HepG2 (cell line): Measurements from ENCODE around the gene TMEM141. TPM values are rescaled to one million over a fixed set of nuclear protein-coding genes. Genes with fewer than 3 reads are reported as not detected.

ENCODE experiments used
- BORCS8-MEF2B ChIP-seq: sonication (generic); formaldehyde crosslinking; IDR thresholded peaks from 2 replicates; pipeline ENCODE4 v1.8.0; 2022; ENCODE audit warnings: mild to moderate bottlenecking, missing genetic modification reagents
- CCAR2 ChIP-seq: fragments of 200-400 bp; formaldehyde crosslinking; optimal IDR thresholded peaks from 2 replicates; pipeline ENCODE3; 2018; ENCODE audit warnings: low read depth, mild to moderate bottlenecking, low read length, moderate library complexity
- EP300 ChIP-seq, 3 experiments: sonication (generic) in 1 of 3; formaldehyde crosslinking in 1 of 3; IDR thresholded peaks; 2 replicates each; pipeline versions ENCODE4 v1.5.1 to v1.6.1; 2011 to 2020; ENCODE audit warnings: low read depth in 2 of 3, low read length in 2 of 3, borderline replicate concordance in 1 of 3, improper control_type of control experiment in 1 of 3, mild to moderate bottlenecking in 1 of 3, missing genetic modification reagents in 1 of 3, moderate library complexity in 1 of 3
- HNRNPLL ChIP-seq: fragments of 200-400 bp; formaldehyde crosslinking; IDR thresholded peaks from 2 replicates; pipeline ENCODE4 v1.6.1; 2017; ENCODE audit warnings: mild to moderate bottlenecking, low read depth, low read length; ENCODE audit not compliant: poor library complexity, severe bottlenecking
- JARID2 ChIP-seq: sonication (generic); formaldehyde crosslinking; IDR thresholded peaks from 2 replicates; pipeline ENCODE4 v1.8.1; 2023; ENCODE audit warnings: missing genetic modification reagents, inconsistent platforms; ENCODE audit not compliant: insufficient replicate concordance
- MBD4 ChIP-seq: IDR thresholded peaks from 2 replicates; pipeline ENCODE4 v1.6.1; 2012; ENCODE audit warnings: low read length, inconsistent platforms, borderline replicate concordance
- MED8 ChIP-seq: sonication (generic); formaldehyde crosslinking; IDR thresholded peaks from 2 replicates; pipeline ENCODE4 v1.8.1; 2023; ENCODE audit warnings: mild to moderate bottlenecking, missing genetic modification reagents; ENCODE audit not compliant: insufficient replicate concordance
- NR2C2 ChIP-seq: sonication (generic); formaldehyde crosslinking; IDR thresholded peaks from 2 replicates; pipeline ENCODE4 v1.4.0; 2020; ENCODE audit warnings: missing genetic modification reagents, mild to moderate bottlenecking, moderate library complexity, borderline replicate concordance
- POLR2A ChIP-seq, 2 experiments: IDR thresholded peaks; 2 replicates each; pipeline ENCODE4 v1.6.1; 2011; ENCODE audit warnings: low read depth in 2 of 2, low read length in 2 of 2, mild to moderate bottlenecking in 1 of 2, moderate library complexity in 1 of 2; ENCODE audit not compliant: insufficient read depth in 1 of 2
- ZMAT3 ChIP-seq: sonication (generic); formaldehyde crosslinking; conservative IDR thresholded peaks from 2 replicates; pipeline ENCODE4 v1.7.0; 2021; ENCODE audit warnings: missing genetic modification reagents
- ZNF292 ChIP-seq: sonication (generic); formaldehyde crosslinking; IDR thresholded peaks from 2 replicates; pipeline ENCODE4 v1.8.1; 2022; ENCODE audit warnings: mild to moderate bottlenecking, low read depth, missing genetic modification reagents, borderline replicate concordance
- ZNF619 ChIP-seq: sonication (generic); formaldehyde crosslinking; IDR thresholded peaks from 2 replicates; pipeline ENCODE4 v1.4.0; 2020; ENCODE audit warnings: mild to moderate bottlenecking, missing genetic modification reagents
- ZNF720 ChIP-seq: sonication (generic); formaldehyde crosslinking; IDR thresholded peaks from 2 replicates; pipeline ENCODE4 v1.4.0; 2020; ENCODE audit warnings: missing genetic modification reagents
- ZNF737 ChIP-seq: sonication (generic); formaldehyde crosslinking; IDR thresholded peaks from 2 replicates; pipeline ENCODE4 v1.5.0; 2020; ENCODE audit warnings: missing genetic modification reagents, mild to moderate bottlenecking, borderline replicate concordance
- ZNF766 ChIP-seq: sonication (generic); formaldehyde crosslinking; IDR thresholded peaks from 2 replicates; pipeline ENCODE4 v1.5.0; 2020; ENCODE audit warnings: missing genetic modification reagents, borderline replicate concordance
- polyA plus RNA-seq, 8 experiments: library from polyadenylated mRNA; depleted of rRNA in 3 of 8; stranded (reverse) in 7 of 8; unstranded in 1 of 8; fragments of >200 nt; fragmentation: Illumina TruSeq in 4 of 8; extraction: Trizol in 4 of 8; gene quantifications; 2 replicates each; pipeline versions ENCODE4 v1.2.1 to v1.2.3, GENCODE V29; 2011 to 2016; ENCODE audit warnings: low read depth in 4 of 8, missing spikeins in 1 of 8, mixed read lengths in 1 of 8; ENCODE audit not compliant: insufficient read depth in 1 of 8
- total RNA-seq, 5 experiments: library from RNA; depleted of rRNA; stranded (reverse); fragments of >200 nt; fragmentation: Illumina TruSeq; extraction: Trizol; gene quantifications; 2 replicates each; pipeline ENCODE4 v1.2.3, GENCODE V29; 2016; ENCODE audit warnings: low read depth in 1 of 5
- TF ChIP-seq, protein P1 (sequence below): IDR thresholded peaks from 2 replicates; pipeline ENCODE4 v1.6.1; 2012; ENCODE audit warnings: inconsistent platforms
- TF ChIP-seq, protein P2 (sequence below): sonication (generic); formaldehyde crosslinking; IDR thresholded peaks from 2 replicates; pipeline ENCODE4 v1.8.1; 2023; ENCODE audit warnings: missing genetic modification reagents, inconsistent platforms, borderline replicate concordance
- TF ChIP-seq, protein P3 (sequence below): sonication (generic); formaldehyde crosslinking; IDR thresholded peaks from 2 replicates; pipeline ENCODE4 v1.4.0; 2020; ENCODE audit warnings: missing genetic modification reagents
- TF ChIP-seq, protein P4 (sequence below): sonication (generic); formaldehyde crosslinking; conservative IDR thresholded peaks from 2 replicates; pipeline ENCODE4 v1.8.0; 2022; ENCODE audit warnings: missing genetic modification reagents
- TF ChIP-seq, protein P5 (sequence below): sonication (generic); formaldehyde crosslinking; IDR thresholded peaks from 2 replicates; pipeline ENCODE4 v1.5.0; 2020; ENCODE audit warnings: mild to moderate bottlenecking, missing genetic modification reagents, moderate library complexity

TMEM141 gene
- total and polyA plus RNA-seq, 2 of the 13 experiments (the other 11 are each of a cell fraction or from before 2014, with no cell fraction given): 81.0 to 202 TPM

DNA sequence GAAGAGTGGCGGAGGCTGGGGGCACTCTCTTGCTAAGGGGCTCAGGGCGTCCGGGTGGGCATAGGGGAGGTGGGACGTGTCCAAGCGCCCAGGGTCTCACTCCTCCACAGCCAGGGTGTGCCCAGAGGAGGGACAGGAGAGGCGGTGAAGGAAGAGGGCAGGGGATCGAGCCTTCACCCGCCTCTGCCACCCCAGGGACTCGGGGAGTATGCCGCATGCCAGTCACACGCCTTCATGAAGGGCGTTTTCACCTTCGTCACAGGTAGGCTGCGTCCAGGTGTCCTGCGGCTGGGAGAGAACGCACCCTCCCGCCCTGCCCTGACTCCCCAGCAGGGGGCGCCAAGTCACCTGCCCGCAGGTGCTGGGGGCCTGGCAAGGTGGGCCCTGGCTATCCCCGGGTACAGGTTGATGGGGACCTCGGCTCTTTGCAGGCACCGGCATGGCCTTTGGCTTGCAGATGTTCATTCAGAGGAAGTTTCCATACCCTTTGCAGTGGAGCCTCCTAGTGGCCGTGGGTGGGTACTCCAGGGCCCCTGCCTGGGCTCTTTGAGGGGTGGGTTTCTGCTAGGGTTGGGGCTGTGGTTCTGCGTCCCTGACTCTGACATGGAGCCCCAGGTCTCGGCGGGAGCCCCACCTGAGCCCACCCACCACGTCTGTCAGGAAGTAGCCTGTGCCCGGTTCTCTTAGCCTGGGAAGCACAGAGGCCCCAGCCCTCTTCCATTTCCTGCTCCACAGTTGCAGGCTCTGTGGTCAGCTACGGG lies 552 bp downstream of the TMEM141 start (continued):
- TF ChIP-seq POLR2A (IDR thresholded peaks at IDR 0.05; ENCODE audit: insufficient read depth in 1 of 2, low read depth in 2 of 2, low read length in 2 of 2) (no peak), HNRNPLL (no peak), NR2C2 (no peak), ZNF292 (CRISPR knock-in tag) (no peak), ZMAT3 (no peak), MED8 (peak; percentile 3), EP300 (IDR thresholded peaks at IDR 0.05; ENCODE audit: low read depth in 2 of 2, low read length in 2 of 2) (no peak), EP300 (CRISPR knock-in tag; IDR thresholded peaks at IDR 0.05; ENCODE audit: borderline replicate concordance) (no peak), JARID2 (no peak), ZNF720 (CRISPR knock-in tag) (no peak), MBD4 (no peak), ZNF737 (CRISPR knock-in tag) (no peak), BORCS8-MEF2B (CRISPR knock-in tag) (no peak), ZNF619 (no peak), CCAR2 (no peak), ZNF766 (CRISPR knock-in tag) (no peak)
- TF ChIP-seq, protein P1, sequence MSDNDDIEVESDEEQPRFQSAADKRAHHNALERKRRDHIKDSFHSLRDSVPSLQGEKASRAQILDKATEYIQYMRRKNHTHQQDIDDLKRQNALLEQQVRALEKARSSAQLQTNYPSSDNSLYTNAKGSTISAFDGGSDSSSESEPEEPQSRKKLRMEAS: no peak
- TF ChIP-seq, protein P2, sequence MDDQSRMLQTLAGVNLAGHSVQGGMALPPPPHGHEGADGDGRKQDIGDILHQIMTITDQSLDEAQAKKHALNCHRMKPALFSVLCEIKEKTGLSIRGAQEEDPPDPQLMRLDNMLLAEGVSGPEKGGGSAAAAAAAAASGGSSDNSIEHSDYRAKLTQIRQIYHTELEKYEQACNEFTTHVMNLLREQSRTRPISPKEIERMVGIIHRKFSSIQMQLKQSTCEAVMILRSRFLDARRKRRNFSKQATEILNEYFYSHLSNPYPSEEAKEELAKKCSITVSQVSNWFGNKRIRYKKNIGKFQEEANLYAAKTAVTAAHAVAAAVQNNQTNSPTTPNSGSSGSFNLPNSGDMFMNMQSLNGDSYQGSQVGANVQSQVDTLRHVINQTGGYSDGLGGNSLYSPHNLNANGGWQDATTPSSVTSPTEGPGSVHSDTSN: no peak
- TF ChIP-seq, protein P3, sequence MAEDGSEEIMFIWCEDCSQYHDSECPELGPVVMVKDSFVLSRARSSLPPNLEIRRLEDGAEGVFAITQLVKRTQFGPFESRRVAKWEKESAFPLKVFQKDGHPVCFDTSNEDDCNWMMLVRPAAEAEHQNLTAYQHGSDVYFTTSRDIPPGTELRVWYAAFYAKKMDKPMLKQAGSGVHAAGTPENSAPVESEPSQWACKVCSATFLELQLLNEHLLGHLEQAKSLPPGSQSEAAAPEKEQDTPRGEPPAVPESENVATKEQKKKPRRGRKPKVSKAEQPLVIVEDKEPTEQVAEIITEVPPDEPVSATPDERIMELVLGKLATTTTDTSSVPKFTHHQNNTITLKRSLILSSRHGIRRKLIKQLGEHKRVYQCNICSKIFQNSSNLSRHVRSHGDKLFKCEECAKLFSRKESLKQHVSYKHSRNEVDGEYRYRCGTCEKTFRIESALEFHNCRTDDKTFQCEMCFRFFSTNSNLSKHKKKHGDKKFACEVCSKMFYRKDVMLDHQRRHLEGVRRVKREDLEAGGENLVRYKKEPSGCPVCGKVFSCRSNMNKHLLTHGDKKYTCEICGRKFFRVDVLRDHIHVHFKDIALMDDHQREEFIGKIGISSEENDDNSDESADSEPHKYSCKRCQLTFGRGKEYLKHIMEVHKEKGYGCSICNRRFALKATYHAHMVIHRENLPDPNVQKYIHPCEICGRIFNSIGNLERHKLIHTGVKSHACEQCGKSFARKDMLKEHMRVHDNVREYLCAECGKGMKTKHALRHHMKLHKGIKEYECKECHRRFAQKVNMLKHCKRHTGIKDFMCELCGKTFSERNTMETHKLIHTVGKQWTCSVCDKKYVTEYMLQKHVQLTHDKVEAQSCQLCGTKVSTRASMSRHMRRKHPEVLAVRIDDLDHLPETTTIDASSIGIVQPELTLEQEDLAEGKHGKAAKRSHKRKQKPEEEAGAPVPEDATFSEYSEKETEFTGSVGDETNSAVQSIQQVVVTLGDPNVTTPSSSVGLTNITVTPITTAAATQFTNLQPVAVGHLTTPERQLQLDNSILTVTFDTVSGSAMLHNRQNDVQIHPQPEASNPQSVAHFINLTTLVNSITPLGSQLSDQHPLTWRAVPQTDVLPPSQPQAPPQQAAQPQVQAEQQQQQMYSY (CRISPR knock-in tag): no peak
- TF ChIP-seq, protein P4, sequence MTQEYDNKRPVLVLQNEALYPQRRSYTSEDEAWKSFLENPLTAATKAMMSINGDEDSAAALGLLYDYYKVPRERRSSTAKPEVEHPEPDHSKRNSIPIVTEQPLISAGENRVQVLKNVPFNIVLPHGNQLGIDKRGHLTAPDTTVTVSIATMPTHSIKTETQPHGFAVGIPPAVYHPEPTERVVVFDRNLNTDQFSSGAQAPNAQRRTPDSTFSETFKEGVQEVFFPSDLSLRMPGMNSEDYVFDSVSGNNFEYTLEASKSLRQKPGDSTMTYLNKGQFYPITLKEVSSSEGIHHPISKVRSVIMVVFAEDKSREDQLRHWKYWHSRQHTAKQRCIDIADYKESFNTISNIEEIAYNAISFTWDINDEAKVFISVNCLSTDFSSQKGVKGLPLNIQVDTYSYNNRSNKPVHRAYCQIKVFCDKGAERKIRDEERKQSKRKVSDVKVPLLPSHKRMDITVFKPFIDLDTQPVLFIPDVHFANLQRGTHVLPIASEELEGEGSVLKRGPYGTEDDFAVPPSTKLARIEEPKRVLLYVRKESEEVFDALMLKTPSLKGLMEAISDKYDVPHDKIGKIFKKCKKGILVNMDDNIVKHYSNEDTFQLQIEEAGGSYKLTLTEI: no peak
- TF ChIP-seq, protein P5, sequence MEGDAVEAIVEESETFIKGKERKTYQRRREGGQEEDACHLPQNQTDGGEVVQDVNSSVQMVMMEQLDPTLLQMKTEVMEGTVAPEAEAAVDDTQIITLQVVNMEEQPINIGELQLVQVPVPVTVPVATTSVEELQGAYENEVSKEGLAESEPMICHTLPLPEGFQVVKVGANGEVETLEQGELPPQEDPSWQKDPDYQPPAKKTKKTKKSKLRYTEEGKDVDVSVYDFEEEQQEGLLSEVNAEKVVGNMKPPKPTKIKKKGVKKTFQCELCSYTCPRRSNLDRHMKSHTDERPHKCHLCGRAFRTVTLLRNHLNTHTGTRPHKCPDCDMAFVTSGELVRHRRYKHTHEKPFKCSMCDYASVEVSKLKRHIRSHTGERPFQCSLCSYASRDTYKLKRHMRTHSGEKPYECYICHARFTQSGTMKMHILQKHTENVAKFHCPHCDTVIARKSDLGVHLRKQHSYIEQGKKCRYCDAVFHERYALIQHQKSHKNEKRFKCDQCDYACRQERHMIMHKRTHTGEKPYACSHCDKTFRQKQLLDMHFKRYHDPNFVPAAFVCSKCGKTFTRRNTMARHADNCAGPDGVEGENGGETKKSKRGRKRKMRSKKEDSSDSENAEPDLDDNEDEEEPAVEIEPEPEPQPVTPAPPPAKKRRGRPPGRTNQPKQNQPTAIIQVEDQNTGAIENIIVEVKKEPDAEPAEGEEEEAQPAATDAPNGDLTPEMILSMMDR: peak; percentile 95
